Measurements from ENCODE around the gene CFAP210.
"Not testable (repeated sequence)": the region's sequence is repeated elsewhere in the genome, so short reads cannot be mapped to it uniquely, and the experiment has no call there.

CFAP210 gene

DNA sequence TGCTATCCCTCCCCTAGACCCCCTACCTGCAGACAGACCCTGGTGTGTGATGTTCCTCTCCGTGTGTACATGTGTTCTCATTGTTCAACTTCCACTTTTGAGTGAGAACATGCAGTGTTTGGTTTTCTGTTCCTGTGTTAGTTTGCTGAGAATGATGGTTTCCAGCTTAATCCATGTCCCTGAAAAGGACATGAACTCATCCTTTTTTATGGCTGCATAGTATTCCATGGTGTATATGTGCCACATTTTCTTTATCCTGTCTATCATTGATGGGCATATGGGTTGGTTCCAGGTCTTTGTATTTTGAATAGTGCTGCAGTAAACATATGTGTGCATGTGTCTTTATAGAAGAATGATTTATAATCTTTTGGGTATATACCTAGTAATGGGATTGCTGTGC, 78.2 kb downstream of the CFAP210 start:
- DNase-seq: not testable (repeated sequence)

DNA sequence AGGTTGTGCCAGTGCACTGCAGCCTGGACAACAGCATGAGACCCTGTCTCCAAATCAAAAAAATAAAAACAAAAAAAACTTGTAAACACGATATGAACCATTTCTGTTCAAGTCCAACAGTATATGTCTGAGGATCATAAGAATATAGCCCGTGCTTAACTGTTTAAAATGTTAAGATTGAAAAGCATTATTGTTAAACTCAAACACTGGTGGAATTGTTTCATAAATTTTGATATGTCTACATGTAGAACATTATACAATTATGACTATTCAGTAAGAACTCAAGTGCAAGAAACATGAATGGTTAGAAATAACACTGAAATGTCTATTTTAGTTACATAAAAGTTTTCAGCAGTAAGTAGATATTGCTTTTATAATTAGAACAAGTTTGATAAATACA, 80.3 kb downstream of the CFAP210 start:
- DNase-seq: no peak

DNA sequence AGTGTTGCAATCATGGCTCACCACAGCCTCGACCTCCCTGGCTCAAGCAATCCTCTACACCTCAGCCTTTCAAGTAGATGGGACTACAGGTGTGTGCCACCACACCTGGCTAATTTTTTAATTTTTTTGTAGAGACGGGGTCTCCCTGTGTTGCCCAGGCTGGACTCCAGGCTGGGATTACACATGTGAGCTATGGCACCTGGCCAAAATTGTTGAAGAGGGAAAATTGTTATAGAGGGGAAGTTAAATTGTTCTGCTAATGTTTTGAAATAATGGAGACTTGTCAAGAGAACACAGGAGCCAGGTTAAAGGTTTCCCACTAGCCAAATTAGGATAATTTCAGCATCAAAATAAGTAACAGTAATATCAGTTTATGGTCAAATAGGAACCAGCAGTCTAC, 84.9 kb downstream of the CFAP210 start:
- DNase-seq: no peak

DNA sequence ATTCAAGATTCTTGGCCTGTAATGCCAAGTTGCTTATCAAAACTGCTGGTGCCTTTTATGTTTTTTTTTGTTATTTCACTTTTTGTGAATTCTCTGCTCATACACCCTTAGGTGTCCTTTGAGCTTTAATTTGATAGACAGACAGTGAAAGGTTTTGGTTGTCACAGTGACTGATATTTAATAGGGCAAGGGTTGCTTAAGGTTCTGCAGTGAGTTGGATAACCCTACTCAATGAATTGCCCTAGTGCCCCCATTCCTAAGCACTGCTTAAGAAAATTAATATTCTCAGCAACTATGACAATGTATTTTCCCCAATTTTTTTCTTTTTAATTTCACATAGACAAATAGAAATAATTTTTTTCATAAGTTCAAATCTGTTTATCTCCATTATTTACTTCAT, 94.6 kb downstream of the CFAP210 start:
- DNase-seq: no peak

DNA sequence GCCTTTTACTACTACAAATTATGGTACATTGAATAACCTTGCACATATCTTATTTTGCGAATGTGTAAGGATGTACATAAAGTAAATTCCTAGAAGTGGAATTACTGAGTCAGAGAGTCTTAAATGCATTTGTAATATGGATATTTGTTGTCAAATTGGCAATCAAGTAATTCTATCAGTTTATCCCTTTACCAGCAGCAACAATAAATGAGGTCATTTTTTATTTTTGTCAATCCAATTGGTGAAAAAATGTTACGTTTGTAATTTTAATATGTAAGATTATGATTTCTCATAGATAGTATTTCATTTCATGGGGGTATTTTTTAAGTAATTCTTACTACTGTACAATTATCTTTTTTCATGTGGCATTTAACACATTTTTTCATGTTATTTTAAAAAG, 95.2 kb downstream of the CFAP210 start:
- DNase-seq: no peak

DNA sequence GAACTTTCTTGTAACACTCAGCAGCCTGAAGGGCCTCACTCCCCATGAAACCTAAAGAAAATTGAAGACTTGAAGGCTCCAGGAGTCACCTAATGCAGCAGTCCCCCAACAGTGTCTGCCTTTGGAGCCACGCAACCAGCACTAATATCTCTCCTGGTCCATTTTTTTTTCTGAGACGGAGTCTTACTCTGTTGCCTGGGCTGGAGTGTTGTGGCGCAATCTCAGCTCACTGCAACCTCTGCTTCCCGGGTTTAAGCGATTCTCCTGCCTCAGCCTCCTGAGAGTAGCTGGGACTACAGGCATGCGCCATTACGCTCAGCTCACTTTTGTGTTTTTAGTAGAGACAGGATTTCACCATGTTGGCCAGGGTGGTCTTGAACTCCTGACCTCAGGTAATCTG, 97.7 kb downstream of the CFAP210 start:
- not testable (repeated sequence) for DNase-seq

Data from fibroblast of skin of abdomen (primary cell).